ENCODE data around the gene PGAP3.

DNA sequence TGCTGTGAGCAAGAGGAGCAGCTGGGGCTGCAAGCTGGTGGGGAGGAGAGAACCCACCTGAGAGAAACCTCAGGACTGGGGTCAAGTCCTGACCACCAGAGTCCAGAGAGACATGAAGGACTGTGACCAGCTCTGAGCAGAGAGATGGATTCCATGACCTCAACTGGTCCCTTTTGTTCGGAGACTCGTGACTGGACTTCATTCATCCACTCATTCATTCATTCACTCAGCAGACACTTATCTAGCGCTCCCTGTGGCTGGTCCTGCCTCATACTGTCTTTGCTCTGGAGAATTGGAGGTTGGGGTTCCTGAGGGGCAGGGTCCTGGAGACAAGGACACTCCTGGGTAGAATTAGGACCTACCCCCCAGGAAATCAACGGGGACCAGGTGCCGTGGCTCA is 16.1 kb upstream of the PGAP3 start:
- TF ChIP-seq EZH2 (IDR thresholded peaks at IDR 0.05) (no peak), POLR2AphosphoS5 (IDR thresholded peaks at IDR 0.05; ENCODE audit: borderline replicate concordance, low read depth, low read length) (no peak)

Measured in SK-N-MC (cell line).